Panc1 (cell line): ENCODE measurements around the gene AATK. TPM values are rescaled to one million over a fixed set of nuclear protein-coding genes. Genes with fewer than 3 reads are reported as not detected.

Source experiments
- ATAC-seq: fragments of 200-7000 bp; cut with Tn5 transposase; 2 replicates; pipeline ENCODE4 v1.9.1; 2020; ENCODE audit warnings: mild to moderate bottlenecking, moderate library complexity
- BruUV-seq: library from RNA; stranded (reverse); fragments of 400-500 nt; replicated peaks from 2 replicates; lab custom pipeline; 2021; lab: Mats Ljungman, UMichigan
- CTCF ChIA-PET: fragments of 300-600 bp; sonication (Branson Sonifier 250); formaldehyde crosslinking; loops from one replicate; lab custom pipeline; 2022; ENCODE audit warnings: antibody characterized with exemption; lab: Charles Lee
- POLR2A ChIA-PET: fragments of 300-600 bp; sonication (Branson Sonifier 250); formaldehyde crosslinking; loops from one replicate; lab custom pipeline; 2022; ENCODE audit warnings: antibody characterized with exemption; lab: Charles Lee
- DNase-seq: peaks from one replicate; pipeline ENCODE4 v3.0.0-alpha.2; 2010; ENCODE audit warnings: low read depth, low spot score
- H3K27ac ChIP-seq: 2 replicates; pipeline ENCODE4 v1.5.1; 2011; ENCODE audit warnings: mild to moderate bottlenecking, low read length, inconsistent platforms
- H3K27me3 ChIP-seq: fragments of 200-500 bp; sonication (Bioruptor generic); 2 replicates; pipeline ENCODE4 v1.6.0; 2014; ENCODE audit warnings: low read length, inconsistent platforms; ENCODE audit not compliant: control insufficient read depth, insufficient read depth
- H3K36me3 ChIP-seq: fragments of 200-500 bp; sonication (Bioruptor generic); 2 replicates; pipeline ENCODE4 v1.5.1; 2014; ENCODE audit warnings: inconsistent platforms, mild to moderate bottlenecking, low read length, moderate library complexity; ENCODE audit not compliant: control insufficient read depth, insufficient read depth
- H3K4me1 ChIP-seq: 2 replicates; pipeline ENCODE4 v1.5.1; 2011; ENCODE audit warnings: inconsistent platforms, mild to moderate bottlenecking, low read length, moderate library complexity; ENCODE audit not compliant: control insufficient read depth, insufficient read depth
- H3K4me3 ChIP-seq, 2 experiments: 2 replicates each; pipeline ENCODE4 v1.5.1; 2011 to 2012; ENCODE audit warnings: low read depth in 2 of 2, low read length in 2 of 2, mild to moderate bottlenecking in 2 of 2, inconsistent platforms in 1 of 2, moderate library complexity in 1 of 2
- H3K9me3 ChIP-seq: fragments of 200-500 bp; sonication (Bioruptor generic); 2 replicates; pipeline ENCODE4 v1.5.1; 2014; ENCODE audit warnings: low read depth, mild to moderate bottlenecking, inconsistent platforms, low read length, moderate library complexity; ENCODE audit not compliant: control insufficient read depth, insufficient read depth
- CTCF ChIP-seq: fragments of 450-650 bp; IDR thresholded peaks from 2 replicates; pipeline ENCODE4 v1.5.1; 2017; ENCODE audit warnings: mild to moderate bottlenecking
- POLR2AphosphoS5 ChIP-seq: IDR thresholded peaks from 2 replicates; pipeline ENCODE4 v1.6.1; 2012; ENCODE audit warnings: mild to moderate bottlenecking, low read depth, low read length, moderate library complexity
- REST ChIP-seq, 2 experiments: IDR thresholded peaks; 2 replicates each; pipeline ENCODE4 v1.6.1; 2011 to 2012; ENCODE audit warnings: low read depth in 2 of 2, control low read depth in 1 of 2, low read length in 1 of 2, mild to moderate bottlenecking in 1 of 2, moderate library complexity in 1 of 2; ENCODE audit not compliant: insufficient read depth in 1 of 2
- SIN3A ChIP-seq: IDR thresholded peaks from 2 replicates; pipeline ENCODE4 v1.6.1; 2012; ENCODE audit warnings: low read depth, mild to moderate bottlenecking, low read length, moderate library complexity, borderline replicate concordance; ENCODE audit not compliant: insufficient read depth
- TCF7L2 ChIP-seq: IDR thresholded peaks from 2 replicates; pipeline ENCODE4 v1.6.1; 2011; ENCODE audit warnings: mild to moderate bottlenecking, low read depth, low read length, inconsistent platforms
- in situ Hi-C: cut with HindIII; loops from 2 replicates; pipeline ENCODE4 v1.10.0; 2016; ENCODE audit warnings: low sequenced_read_pairs, low pct_unique_long_range_greater_than_20kb
- intact Hi-C: fragments of 100-400 bp; cut with micrococcal nuclease; formaldehyde crosslinking; loops from one replicate; pipeline ENCODE4 v1.10.0; 2022; ENCODE audit not compliant: unreplicated experiment
- total RNA-seq: library from RNA; stranded (reverse); gene quantifications from one replicate; pipeline ENCODE4 v1.2.1, GENCODE V29; 2021; ENCODE audit not compliant: unreplicated experiment

The AATK gene
- total RNA-seq, 1 experiment from 2014 or later, result 3.7 TPM

- H3K27me3 ChIP-seq, result no peaks in the 10 kb centered on the region
- DNase-seq (no peak), ATAC-seq (no peak)
- POLR2A ChIA-PET, result no interaction called here
- H3K4me1 ChIP-seq, result no peaks in the 10 kb centered on the region
- intact Hi-C loops, result no loop called here
- no peaks in the 10 kb centered on the region for H3K9me3 ChIP-seq
- no peaks in the 10 kb centered on the region for H3K36me3 ChIP-seq
- CTCF ChIA-PET, result no interaction called here
- no peak for TF ChIP-seq POLR2AphosphoS5
- no peak for TF ChIP-seq TCF7L2
- no peak for TF ChIP-seq SIN3A
- no TSS peak for BruUV-seq
- in situ Hi-C loops, result no loop called here
- H3K4me3 ChIP-seq, result no peak overlapping the region
- no peak overlapping the region for H3K27ac ChIP-seq
These were observed 94.0 kb downstream of the AATK start for GRCh38 chr17:81071761-81072741.

DNA sequence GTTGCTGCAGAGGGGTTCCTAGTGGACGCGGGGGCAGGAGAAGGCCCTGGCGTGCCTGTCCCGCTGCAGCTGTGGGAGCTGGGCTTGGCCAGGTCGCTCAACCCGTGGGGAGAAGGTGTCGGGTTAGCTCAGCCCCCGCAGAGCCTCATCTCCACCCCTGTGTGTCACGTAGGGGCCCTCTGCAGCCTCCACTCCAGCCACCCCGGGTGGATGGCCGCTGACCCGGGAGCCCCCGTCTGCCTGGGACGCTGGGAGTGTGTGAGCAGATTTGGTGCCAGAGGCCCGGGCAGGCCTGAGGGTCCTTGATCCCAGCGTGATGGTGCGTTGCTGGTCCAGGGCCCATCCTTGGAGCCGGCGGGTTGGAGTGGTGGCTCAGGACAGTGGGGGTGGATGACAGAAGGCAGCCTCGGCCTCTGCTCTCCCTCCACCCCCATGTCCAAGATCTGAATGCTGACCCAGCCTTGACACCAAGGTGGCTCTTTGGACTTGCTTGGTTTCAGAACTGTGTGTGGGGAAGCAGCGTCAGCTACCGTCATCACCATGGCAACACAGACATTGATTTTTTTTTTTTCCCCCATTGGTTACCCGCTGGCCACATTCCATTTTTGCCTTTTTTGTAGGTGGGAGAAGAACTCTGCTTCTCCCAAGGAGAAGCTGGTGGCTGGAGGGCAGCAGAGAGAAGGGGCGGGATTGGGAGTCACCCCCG lies 95.3 kb downstream of the AATK start:
- CTCF ChIA-PET, result no interaction called here
- in situ Hi-C loops, result no loop called here
- no TSS peak for BruUV-seq

More for the DNA sequence above, 95.3 kb downstream of the AATK start:
- Histone ChIP-seq H3K36me3 (no peaks in the 10 kb centered on the region), H3K9me3 (no peaks in the 10 kb centered on the region), H3K27ac (no peak overlapping the region), H3K4me1 (no peaks in the 10 kb centered on the region), H3K4me3 (no peak overlapping the region), H3K27me3 (no peaks in the 10 kb centered on the region)
- POLR2A ChIA-PET, result no interaction called here
- TF ChIP-seq REST (IDR thresholded peaks at IDR 0.05; ENCODE audit: insufficient read depth in 1 of 2, low read depth in 2 of 2, low read length in 1 of 2) (no peak), CTCF (no peak), SIN3A (no peak), POLR2AphosphoS5 (no peak), TCF7L2 (no peak)
- intact Hi-C loops, result no loop called here
- DNase-seq (no peak), ATAC-seq (no peak)
